HG03139 (cell line): ENCODE results near the gene GRAMD2A.
A peak's percentile ranks its signal among the peaks of the same experiment; 100 is the strongest.

Experiments
- ATAC-seq: cut with Tn5 transposase; IDR thresholded peaks from one replicate; pipeline ENCODE4 v1.9.1; 2021; ENCODE audit not compliant: unreplicated experiment

The GRAMD2A gene

DNA sequence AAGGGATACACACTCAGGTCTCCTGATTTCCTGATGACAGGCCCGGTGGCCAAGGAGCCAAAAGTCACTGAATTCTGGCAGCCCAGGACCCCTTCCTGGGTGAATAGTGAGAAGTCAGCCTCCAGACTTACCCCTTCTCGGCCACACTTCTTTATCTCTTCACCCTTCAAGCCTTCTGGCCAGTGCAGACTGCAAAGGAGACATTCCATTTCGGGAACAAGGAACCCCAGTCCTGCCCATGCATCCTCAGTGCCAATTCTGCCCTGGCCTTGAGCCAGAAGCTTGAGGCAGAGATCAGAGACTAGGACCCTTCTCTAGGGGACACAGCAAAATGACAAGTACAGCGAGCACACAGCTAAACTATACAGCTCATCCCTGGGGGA lies 28.8 kb downstream of the GRAMD2A start:
- no peak for ATAC-seq

GRCh38 chr15:72168131-72168807 lies 29.3 kb downstream of the GRAMD2A start:
- no peak for ATAC-seq

GRCh38 chr15:72167445-72167844 lies 30.1 kb downstream of the GRAMD2A start:
- no peak for ATAC-seq

- ATAC-seq, result no peak
Observed at GRCh38 chr15:72166716-72167417, 30.7 kb downstream of the GRAMD2A start.

GRCh38 chr15:72163719-72164118 lies 33.9 kb downstream of the GRAMD2A start:
- ATAC-seq, result no peak

DNA sequence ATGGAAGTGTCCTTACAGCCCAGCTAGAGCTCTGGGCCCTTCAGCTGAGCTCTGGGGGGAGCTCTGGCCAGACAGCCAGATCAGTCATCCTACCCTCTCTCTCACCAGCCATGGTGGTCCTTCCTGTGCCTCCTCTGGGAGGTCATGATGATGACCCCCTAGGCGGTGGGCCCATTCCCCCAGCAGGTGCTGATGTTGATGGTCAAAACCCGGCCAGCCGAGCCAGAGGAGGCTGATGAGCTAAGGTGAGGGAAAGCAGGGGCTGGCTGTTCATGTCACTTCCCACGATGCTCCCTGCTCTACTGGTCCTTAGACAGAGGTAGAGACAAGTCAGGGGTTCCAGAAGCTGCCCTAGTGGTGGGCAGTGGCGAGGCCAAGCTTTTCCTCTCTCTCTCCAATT lies 35.0 kb downstream of the GRAMD2A start:
- ATAC-seq, result no peak

DNA sequence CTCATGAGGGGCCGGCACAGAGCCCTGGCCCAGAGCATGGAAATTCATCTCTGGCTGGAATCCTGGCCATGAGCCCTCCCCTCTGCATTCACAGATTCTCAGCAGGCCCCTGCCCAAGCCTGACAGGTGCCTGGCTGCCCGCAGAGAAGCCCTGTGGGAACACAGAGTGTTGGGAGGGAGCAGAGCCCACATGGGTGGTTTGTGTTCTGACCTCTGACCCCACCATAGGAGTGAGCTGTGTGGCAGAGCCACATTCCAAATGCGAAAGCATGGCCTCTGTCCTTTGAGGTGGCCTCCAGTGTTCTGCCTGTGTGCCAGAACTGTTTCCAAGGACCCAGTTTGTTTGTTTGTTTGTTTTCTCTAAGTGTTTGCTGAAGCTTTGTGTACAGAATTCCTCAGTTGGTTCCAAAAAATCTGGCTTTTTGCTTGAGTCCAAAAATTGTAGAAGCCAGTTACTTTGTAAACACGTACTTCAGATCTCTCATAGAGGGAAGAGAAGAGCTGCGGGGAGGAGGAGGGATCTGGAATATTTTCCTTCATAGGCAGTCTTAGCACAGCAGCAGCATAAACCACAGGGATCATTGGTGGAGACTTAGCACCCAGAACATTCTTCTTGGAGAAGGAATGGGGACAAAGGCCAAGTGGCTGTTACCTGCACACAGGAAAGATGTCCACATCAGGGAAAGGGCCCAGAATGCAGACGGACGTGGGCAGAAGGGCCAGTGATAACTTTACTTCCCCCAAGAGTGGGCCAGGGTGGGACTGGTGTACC lies 36.0 kb downstream of the GRAMD2A start:
- no peak for ATAC-seq

DNA sequence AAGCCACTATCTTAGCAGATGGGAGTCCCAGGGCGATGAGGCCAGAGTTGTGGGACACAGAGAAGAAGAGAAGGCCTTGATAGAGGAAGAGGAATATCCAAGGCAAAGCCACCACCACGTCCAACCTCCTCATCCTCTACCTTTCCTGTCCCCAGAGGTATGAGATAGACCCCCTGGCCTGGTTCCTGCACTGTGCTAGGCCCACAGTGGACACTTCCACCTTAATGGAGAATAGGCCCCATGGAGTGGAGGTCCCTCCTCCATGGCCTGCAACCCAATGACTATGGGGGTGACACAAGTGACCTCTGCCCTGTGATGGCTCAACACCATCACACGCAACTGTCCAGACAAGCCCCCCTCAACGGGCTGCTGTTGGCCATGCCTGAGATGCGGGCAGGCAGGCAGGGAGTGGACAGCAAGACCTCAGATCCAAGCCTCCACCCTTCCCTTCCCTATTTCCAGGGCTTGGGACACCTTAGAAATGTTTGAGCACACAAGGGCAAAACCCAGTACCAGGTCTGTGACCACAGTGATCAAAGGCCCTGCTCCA lies 36.8 kb downstream of the GRAMD2A start:
- no peak for ATAC-seq

DNA sequence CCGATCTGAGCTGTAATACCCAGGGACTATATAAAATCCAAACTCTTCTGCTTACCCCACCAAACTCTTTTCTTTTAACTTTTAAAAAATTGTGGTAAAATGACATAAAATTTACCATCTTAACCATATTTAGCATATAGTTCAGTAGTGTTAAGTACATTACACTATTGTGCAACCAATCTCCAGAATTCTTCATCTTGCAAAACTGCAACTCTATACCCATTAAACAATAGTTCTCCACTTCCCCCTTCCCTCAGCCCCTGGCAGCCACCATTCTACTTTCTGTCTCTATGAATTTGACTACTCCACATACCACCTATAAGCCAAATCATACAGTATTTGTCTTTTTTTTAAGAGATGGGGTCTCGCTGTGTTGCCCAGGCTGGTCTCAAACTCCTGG lies 40.7 kb downstream of the GRAMD2A start:
- no peak for ATAC-seq

- ATAC-seq, result peak; percentile 61
Observed at GRCh38 chr15:72155635-72156616, 41.7 kb downstream of the GRAMD2A start.

- ATAC-seq, result no peak
Observed at GRCh38 chr15:72155003-72155621, 42.5 kb downstream of the GRAMD2A start.

DNA sequence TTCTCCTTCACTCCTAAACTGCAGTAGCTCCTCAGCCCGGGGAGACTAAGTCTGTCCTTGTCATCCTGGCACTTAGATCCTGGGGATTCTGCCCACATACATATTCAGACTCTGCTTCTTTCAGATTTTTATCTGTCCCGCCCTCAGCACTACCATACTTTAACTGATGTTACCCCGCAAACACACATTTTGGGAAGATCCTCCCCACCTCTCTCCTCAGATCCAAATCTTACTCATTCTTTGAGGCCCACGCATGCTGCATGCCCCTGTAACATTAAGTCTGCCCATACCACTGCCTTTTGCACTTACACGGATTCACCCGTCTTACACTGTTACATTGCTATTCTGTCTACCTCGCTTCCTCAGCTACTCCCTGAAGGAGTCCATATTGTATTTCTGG lies 43.3 kb downstream of the GRAMD2A start:
- no peak for ATAC-seq

GRCh38 chr15:72153269-72154000 lies 44.2 kb downstream of the GRAMD2A start:
- ATAC-seq, result no peak

GRCh38 chr15:72147418-72147817 lies 50.2 kb downstream of the GRAMD2A start:
- ATAC-seq, result no peak

- no peak for ATAC-seq
Observed at GRCh38 chr15:72146934-72147333, 50.7 kb downstream of the GRAMD2A start.

DNA sequence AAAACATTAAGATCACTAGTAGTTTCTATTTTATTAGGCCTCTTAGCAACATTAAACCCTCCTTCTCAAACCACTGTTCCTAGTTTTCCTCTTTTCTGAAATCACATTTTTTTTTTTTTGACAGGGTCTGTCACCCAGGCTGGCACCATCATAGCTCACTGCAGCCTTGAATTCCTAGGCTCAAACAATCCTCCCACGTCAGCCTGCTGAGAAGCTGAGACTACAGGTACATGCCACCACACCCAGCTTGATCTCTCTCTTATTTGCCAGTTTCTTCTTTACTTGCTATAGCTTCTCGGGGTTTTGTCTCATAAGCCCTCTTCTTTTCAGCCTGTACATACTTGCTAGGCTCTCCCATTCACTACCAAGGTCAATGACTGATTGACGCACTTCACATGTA lies 51.4 kb downstream of the GRAMD2A start:
- no peak for ATAC-seq

- ATAC-seq, result peak; percentile 98
Observed at GRCh38 chr15:72141171-72142084, 56.2 kb downstream of the GRAMD2A start.

DNA sequence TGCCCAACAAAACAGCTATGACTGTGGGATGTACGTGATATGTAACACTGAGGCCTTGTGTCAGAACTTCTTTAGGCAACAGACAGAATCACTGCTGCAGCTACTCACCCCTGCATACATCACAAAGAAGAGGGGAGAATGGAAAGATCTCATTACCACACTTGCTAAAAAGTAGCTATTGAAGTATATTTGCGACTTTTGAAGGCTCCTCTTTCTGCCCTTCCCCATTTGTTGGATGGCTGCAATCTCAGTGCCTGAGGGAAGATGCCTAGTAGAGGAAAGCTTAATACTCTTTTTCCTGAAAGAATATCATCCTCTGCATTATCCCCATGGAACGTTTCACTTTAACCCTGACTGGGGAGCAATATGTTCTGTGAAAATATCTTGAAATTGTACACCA lies 57.5 kb downstream of the GRAMD2A start:
- ATAC-seq, result no peak
